K562 (cell line): Measurements from ENCODE around the gene HDHD3. TPM values are rescaled to one million over a fixed set of nuclear protein-coding genes. Genes with fewer than 3 reads are reported as not detected.
A peak's percentile ranks its signal among the peaks of the same experiment; 100 is the strongest.

Experiments
- CHD1 ChIP-seq: fragments of 200-600 bp; sonication (generic); IDR thresholded peaks from one replicate; pipeline ENCODE4 v1.6.1; 2012; ENCODE audit warnings: mild to moderate bottlenecking, moderate library complexity, low read length, inconsistent platforms
- CREBBP ChIP-seq: IDR thresholded peaks from one replicate; pipeline ENCODE4 v1.6.1; 2012; ENCODE audit warnings: low read depth, mild to moderate bottlenecking, control low read depth, inconsistent platforms, low read length
- DNMT1 ChIP-seq: fragments of 450-650 bp; IDR thresholded peaks from 2 replicates; pipeline ENCODE4 v1.6.1; 2016; ENCODE audit warnings: antibody characterized with exemption, mild to moderate bottlenecking
- E2F3 ChIP-seq: fragments of 250-450 bp; sonication (Bioruptor Pico); IDR thresholded peaks from 2 replicates; pipeline ENCODE4 v1.4.0; 2020; ENCODE audit warnings: mild to moderate bottlenecking
- HDAC3 ChIP-seq: fragments of 450-650 bp; IDR thresholded peaks from 2 replicates; pipeline ENCODE4 v1.6.1; 2018; ENCODE audit warnings: borderline replicate concordance, mild to moderate bottlenecking, moderate library complexity; ENCODE audit not compliant: partially characterized antibody
- L3MBTL2 ChIP-seq: fragments of 450-650 bp; IDR thresholded peaks from 2 replicates; pipeline ENCODE4 v1.6.1; 2016; ENCODE audit warnings: mild to moderate bottlenecking, moderate library complexity
- MAFF ChIP-seq: IDR thresholded peaks from 2 replicates; pipeline ENCODE4 v1.6.1; 2012; ENCODE audit warnings: low read length, improper control_type of control experiment
- NFYB ChIP-seq: IDR thresholded peaks from 2 replicates; pipeline ENCODE4 v1.6.1; 2011; ENCODE audit warnings: mild to moderate bottlenecking, moderate library complexity; ENCODE audit not compliant: insufficient read length; ENCODE audit errors: extremely low read depth
- PURB ChIP-seq: sonication (generic); formaldehyde crosslinking; IDR thresholded peaks from 2 replicates; pipeline ENCODE4 v1.9.0; 2021; ENCODE audit warnings: low read depth, mild to moderate bottlenecking, missing genetic modification reagents
- SIN3A ChIP-seq, 2 experiments: fragments of 150-350 bp in 1 of 2; IDR thresholded peaks; 2 replicates each; pipeline ENCODE4 v1.6.1; 2011 to 2016; ENCODE audit warnings: borderline replicate concordance in 2 of 2, low read depth in 2 of 2, low read length in 2 of 2, mild to moderate bottlenecking in 2 of 2, moderate library complexity in 2 of 2; ENCODE audit not compliant: control insufficient read depth in 1 of 2
- SNIP1 ChIP-seq: fragments of 450-650 bp; IDR thresholded peaks from 2 replicates; pipeline ENCODE4 v1.7.1; 2017; ENCODE audit warnings: low read depth, mild to moderate bottlenecking
- SRSF7 ChIP-seq: fragments of 200-400 bp; formaldehyde crosslinking; optimal IDR thresholded peaks from 2 replicates; pipeline ENCODE3; 2017; ENCODE audit warnings: mild to moderate bottlenecking, low read depth, low read length
- TAF15 ChIP-seq: fragments of 200-400 bp; formaldehyde crosslinking; IDR thresholded peaks from 2 replicates; pipeline ENCODE4 v1.6.1; 2017; ENCODE audit warnings: mild to moderate bottlenecking, low read depth, low read length, moderate library complexity
- TAF9B ChIP-seq: fragments of 450-650 bp; IDR thresholded peaks from 2 replicates; pipeline ENCODE4 v1.6.1; 2018; ENCODE audit warnings: mild to moderate bottlenecking; ENCODE audit not compliant: partially characterized antibody
- TRIM24 ChIP-seq, 2 experiments: fragments of 450-650 bp; IDR thresholded peaks; 2 replicates each; pipeline ENCODE4 v1.6.1; 2016
- ZNF121 ChIP-seq: sonication (generic); formaldehyde crosslinking; conservative IDR thresholded peaks from 2 replicates; pipeline ENCODE4 v1.8.0; 2022; ENCODE audit warnings: missing genetic modification reagents
- ZNF197 ChIP-seq: fragments of 200-800 bp; sonication (Bioruptor generic); IDR thresholded peaks from 2 replicates; pipeline ENCODE4 v1.6.1; 2016; ENCODE audit warnings: low read depth, missing genetic modification characterization, missing compliant biosample characterization
- ZNF778 ChIP-seq: fragments of 450-650 bp; formaldehyde crosslinking; IDR thresholded peaks from 2 replicates; pipeline ENCODE4 v1.4.0; 2020; ENCODE audit warnings: mild to moderate bottlenecking, moderate library complexity
- ZZZ3 ChIP-seq: fragments of 450-650 bp; IDR thresholded peaks from 2 replicates; pipeline ENCODE4 v1.6.1; 2016; ENCODE audit warnings: antibody characterized with exemption, mild to moderate bottlenecking, moderate library complexity
- polyA plus RNA-seq, 8 experiments: library from polyadenylated mRNA; depleted of rRNA in 4 of 8; stranded (reverse) in 5 of 8; unstranded in 3 of 8; fragments of >200 nt; fragmentation: Nextera tagmentation in 2 of 8; fragmentation: Illumina TruSeq in 1 of 8; extraction: Ambion mirVana in 2 of 8; extraction: Trizol in 1 of 8; gene quantifications; 2 replicates each; pipeline versions ENCODE4 v1.2.1 to v1.2.3, GENCODE V29; 2011 to 2014; ENCODE audit warnings: inconsistent platforms in 1 of 8, missing spikeins in 1 of 8
- total RNA-seq, 7 experiments: library from RNA; depleted of rRNA in 6 of 7; stranded (reverse); fragments of >200 nt in 6 of 7; fragmentation: Illumina TruSeq in 2 of 7; extraction: Trizol in 2 of 7; gene quantifications; 2 replicates each; pipeline versions ENCODE4 v1.2.1 to v1.2.3, GENCODE V29; 2011 to 2021; ENCODE audit warnings: low replicate concordance in 1 of 7
- TF ChIP-seq, protein P1 (sequence below): fragments of 450-650 bp; IDR thresholded peaks from 2 replicates; pipeline ENCODE4 v1.6.1; 2018; ENCODE audit warnings: mild to moderate bottlenecking, low read depth; ENCODE audit not compliant: partially characterized antibody
- TF ChIP-seq, protein P2 (sequence below), 3 experiments: fragments of 200-800 bp in 1 of 3; fragments of 250-450 bp in 1 of 3; fragments of 450-650 bp in 1 of 3; sonication (Bioruptor Pico) in 1 of 3; sonication (Bioruptor generic) in 1 of 3; formaldehyde crosslinking in 1 of 3; IDR thresholded peaks; 2 replicates each; pipeline versions ENCODE4 v1.6.1 to v1.8.0; 2016 to 2022; ENCODE audit warnings: mild to moderate bottlenecking in 2 of 3, missing genetic modification characterization in 2 of 3, missing compliant biosample characterization in 1 of 3, moderate library complexity in 1 of 3

The HDHD3 gene
- total and polyA plus RNA-seq, 9 of the 15 experiments (the other 6 are each of a cell fraction or from before 2014, with no cell fraction given), result 1.1 to 19.1 (median 10.9) TPM

DNA sequence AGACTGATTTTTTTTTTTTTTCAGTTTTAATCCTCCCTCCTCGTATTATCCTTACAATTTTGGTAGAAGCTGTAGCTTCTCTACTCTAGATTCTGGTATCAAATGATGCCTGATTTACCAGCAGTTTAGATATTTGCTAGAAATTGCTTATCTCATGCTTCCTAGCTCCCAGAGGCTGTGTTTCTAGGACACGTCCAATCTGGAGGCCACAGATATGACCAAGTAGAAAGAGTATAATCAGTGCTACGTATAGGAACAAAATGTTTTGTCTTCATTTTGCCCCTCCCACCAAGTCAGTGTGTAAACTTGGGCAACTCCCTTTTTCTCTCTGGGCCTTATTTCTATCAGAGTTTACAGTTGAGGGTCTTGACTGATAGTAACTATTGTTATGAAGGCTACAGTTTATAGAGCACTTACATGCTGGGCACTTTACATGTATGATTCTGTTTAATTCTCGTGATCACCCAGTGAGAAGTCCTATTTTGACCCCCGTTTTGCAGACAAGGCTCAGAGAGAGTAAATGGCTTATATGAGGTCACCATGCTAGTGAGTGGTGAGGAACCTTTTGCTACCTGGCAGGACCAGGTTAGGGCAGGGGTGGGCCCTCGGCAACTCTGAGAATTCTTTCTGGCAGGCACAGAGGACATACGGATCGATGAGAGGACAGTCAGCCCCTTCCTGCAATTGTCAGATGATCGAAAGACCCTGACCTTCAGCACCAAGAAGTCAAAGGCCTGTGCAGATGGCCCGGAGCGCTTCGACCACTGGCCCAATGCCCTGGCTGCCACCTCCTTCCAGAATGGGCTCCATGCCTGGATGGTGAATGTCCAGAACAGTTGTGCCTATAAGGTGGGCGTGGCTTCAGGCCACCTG is 7.6 kb downstream of the HDHD3 start (continued):
- TF ChIP-seq, protein P1, sequence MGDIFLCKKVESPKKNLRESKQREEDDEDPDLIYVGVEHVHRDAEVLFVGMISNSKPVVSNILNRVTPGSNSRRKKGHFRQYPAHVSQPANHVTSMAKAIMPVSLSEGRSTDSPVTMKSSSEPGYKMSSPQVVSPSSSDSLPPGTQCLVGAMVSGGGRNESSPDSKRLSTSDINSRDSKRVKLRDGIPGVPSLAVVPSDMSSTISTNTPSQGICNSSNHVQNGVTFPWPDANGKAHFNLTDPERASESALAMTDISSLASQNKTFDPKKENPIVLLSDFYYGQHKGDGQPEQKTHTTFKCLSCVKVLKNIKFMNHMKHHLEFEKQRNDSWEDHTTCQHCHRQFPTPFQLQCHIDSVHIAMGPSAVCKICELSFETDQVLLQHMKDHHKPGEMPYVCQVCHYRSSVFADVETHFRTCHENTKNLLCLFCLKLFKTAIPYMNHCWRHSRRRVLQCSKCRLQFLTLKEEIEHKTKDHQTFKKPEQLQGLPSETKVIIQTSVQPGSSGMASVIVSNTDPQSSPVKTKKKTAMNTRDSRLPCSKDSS, result no peak
- TF ChIP-seq CREBBP, result no peak
- TF ChIP-seq TRIM24 (IDR thresholded peaks at IDR 0.05), result peak in 1 of 2 experiments; percentile 77; a peak in 2 of 4 replicates
- no peak for TF ChIP-seq PURB (CRISPR knock-in tag)
- no peak for TF ChIP-seq NFYB
- TF ChIP-seq TAF9B, result no peak
- TF ChIP-seq L3MBTL2, result no peak
- no peak for TF ChIP-seq SNIP1
- TF ChIP-seq, protein P2, sequence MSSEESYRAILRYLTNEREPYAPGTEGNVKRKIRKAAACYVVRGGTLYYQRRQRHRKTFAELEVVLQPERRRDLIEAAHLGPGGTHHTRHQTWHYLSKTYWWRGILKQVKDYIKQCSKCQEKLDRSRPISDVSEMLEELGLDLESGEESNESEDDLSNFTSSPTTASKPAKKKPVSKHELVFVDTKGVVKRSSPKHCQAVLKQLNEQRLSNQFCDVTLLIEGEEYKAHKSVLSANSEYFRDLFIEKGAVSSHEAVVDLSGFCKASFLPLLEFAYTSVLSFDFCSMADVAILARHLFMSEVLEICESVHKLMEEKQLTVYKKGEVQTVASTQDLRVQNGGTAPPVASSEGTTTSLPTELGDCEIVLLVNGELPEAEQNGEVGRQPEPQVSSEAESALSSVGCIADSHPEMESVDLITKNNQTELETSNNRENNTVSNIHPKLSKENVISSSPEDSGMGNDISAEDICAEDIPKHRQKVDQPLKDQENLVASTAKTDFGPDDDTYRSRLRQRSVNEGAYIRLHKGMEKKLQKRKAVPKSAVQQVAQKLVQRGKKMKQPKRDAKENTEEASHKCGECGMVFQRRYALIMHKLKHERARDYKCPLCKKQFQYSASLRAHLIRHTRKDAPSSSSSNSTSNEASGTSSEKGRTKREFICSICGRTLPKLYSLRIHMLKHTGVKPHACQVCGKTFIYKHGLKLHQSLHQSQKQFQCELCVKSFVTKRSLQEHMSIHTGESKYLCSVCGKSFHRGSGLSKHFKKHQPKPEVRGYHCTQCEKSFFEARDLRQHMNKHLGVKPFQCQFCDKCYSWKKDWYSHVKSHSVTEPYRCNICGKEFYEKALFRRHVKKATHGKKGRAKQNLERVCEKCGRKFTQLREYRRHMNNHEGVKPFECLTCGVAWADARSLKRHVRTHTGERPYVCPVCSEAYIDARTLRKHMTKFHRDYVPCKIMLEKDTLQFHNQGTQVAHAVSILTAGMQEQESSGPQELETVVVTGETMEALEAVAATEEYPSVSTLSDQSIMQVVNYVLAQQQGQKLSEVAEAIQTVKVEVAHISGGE (CRISPR knock-in tag; IDR thresholded peaks at IDR 0.05), result peak in 1 of 3 experiments; percentile 81; a peak in 2 of 6 replicates
- TF ChIP-seq CHD1, result no peak
- TF ChIP-seq E2F3 (CRISPR knock-in tag), result no peak
- TF ChIP-seq SRSF7, result no peak
- no peak for TF ChIP-seq SIN3A (IDR thresholded peaks at IDR 0.05; ENCODE audit: borderline replicate concordance in 2 of 2, control insufficient read depth in 1 of 2, low read depth in 2 of 2, low read length in 2 of 2)
- peak; percentile 70; the same call in 1 of the 2 replicates for TF ChIP-seq ZNF197 (CRISPR knock-in tag)
- peak; percentile 58; the same call in 1 of the 2 replicates for TF ChIP-seq MAFF
- TF ChIP-seq TAF15, result no peak
- TF ChIP-seq DNMT1, result no peak
- no peak for TF ChIP-seq ZNF121
- TF ChIP-seq HDAC3, result peak; percentile 97
- TF ChIP-seq ZZZ3, result no peak
- TF ChIP-seq ZNF778 (CRISPR knock-in tag), result no peak
